Measurements from ENCODE around the gene AGT.
"Not testable (repeated sequence)": the region's sequence is repeated elsewhere in the genome, so short reads cannot be mapped to it uniquely, and the experiment has no call there.

AGT gene

DNA sequence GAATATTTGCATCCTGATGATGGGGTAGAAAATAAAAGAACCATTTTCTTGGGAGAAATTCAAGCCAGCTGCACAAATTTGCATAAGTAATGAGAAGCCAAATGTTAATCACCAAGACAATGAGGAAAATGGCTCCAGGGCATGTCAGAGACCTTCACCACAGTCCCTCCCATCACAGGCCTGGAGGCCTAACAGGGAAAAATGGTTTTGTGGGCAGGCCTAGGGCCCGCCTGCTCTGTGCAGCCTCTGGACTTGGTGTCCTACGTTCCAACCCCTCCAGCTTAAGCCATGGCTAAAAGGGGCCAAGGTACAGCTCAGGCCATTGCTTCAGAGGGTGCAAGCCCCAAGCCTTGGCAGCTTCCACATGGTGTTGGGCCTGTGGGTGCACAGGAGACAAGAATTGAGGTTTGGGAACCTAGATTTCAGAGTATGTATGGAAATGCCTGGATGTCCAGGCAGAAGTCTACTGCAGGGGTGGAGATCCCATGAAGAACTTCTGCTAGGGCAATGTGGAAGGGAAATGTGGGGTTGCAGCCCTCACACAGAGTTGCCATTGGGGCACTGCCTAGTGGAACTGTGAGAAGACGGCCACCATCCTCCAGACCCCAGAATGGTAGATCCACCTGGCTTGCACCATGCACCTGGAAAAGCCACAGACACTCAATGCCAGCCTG, 8.1 kb upstream of the AGT start:
- not testable (repeated sequence) for H3K4me3 ChIP-seq (ENCODE audit: low read length in 2 of 2); H3K36me3 ChIP-seq (ENCODE audit: control insufficient read depth in 2 of 2, insufficient read depth in 2 of 2, low read length in 2 of 2); H3K27me3 ChIP-seq (ENCODE audit: control insufficient read depth in 2 of 2, insufficient read depth in 2 of 2, low read length in 2 of 2); H3K4me1 ChIP-seq (ENCODE audit: control insufficient read depth in 2 of 2, insufficient read depth in 2 of 2, low read length in 2 of 2); H3K27ac ChIP-seq (ENCODE audit: low read depth in 2 of 2, low read length in 2 of 2); H3K9me3 ChIP-seq (ENCODE audit: control insufficient read depth in 2 of 2, low read length in 2 of 2); H3K9ac ChIP-seq (ENCODE audit: low read depth in 1 of 2, low read length in 2 of 2)

DNA sequence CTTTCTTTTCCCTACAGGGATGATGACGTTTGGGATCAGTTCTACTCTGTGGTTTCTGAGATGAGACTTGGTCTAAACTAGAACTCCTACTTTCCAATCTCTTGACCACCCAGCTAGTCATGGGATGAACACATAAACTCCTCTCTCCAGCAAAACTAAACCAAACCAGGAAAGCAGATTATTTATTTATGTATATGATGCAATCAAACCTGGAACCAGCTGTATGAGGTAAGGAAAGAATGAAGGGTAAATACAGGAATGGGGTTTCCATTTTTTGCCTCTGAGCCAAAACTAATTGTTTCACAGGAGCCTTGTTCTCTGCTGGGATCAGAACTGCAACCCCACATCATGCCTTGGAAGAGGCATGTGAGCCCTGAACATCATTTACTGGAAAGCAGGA, 3.3 kb upstream of the AGT start:
- H3K9ac ChIP-seq (ENCODE audit: low read depth in 1 of 2, low read length in 2 of 2): no peak overlapping the region
- H3K4me1 ChIP-seq (ENCODE audit: control insufficient read depth in 2 of 2, insufficient read depth in 2 of 2, low read length in 2 of 2): peaks cover 0 to 3% of the 10 kb centered on the region in 2 donors
- H3K9me3 ChIP-seq (ENCODE audit: control insufficient read depth in 2 of 2, low read length in 2 of 2): no peaks in the 10 kb centered on the region
- no peaks in the 10 kb centered on the region for H3K27me3 ChIP-seq (ENCODE audit: control insufficient read depth in 2 of 2, insufficient read depth in 2 of 2, low read length in 2 of 2)
- no peak overlapping the region for H3K4me3 ChIP-seq (ENCODE audit: low read length in 2 of 2)
- no peaks in the 10 kb centered on the region for H3K36me3 ChIP-seq (ENCODE audit: control insufficient read depth in 2 of 2, insufficient read depth in 2 of 2, low read length in 2 of 2)
- no peak overlapping the region for H3K27ac ChIP-seq (ENCODE audit: low read depth in 2 of 2, low read length in 2 of 2)

DNA sequence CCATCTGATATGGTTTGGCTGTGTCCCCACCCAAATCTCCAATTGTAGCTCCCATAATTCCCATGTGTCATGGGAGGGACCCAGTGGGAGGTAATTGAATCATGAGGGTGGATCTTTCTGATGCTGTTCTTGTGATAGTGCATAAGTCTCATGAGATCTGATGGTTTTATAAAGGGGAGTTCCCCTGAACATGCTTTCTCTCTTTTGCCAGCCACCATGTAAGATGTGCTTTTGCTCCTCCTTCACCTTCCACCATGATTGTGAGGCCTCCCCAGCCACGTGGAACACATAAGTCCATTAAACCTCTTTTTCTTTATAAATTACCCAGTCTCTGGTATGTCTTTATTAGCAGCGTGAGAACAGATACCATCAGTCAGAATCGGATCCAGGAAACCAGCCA, 2.5 kb upstream of the AGT start:
- not testable (repeated sequence) for H3K36me3 ChIP-seq (ENCODE audit: control insufficient read depth in 2 of 2, insufficient read depth in 2 of 2, low read length in 2 of 2); H3K27ac ChIP-seq (ENCODE audit: low read depth in 2 of 2, low read length in 2 of 2); H3K27me3 ChIP-seq (ENCODE audit: control insufficient read depth in 2 of 2, insufficient read depth in 2 of 2, low read length in 2 of 2); H3K9me3 ChIP-seq (ENCODE audit: control insufficient read depth in 2 of 2, low read length in 2 of 2); H3K4me3 ChIP-seq (ENCODE audit: low read length in 2 of 2); H3K4me1 ChIP-seq (ENCODE audit: control insufficient read depth in 2 of 2, insufficient read depth in 2 of 2, low read length in 2 of 2); H3K9ac ChIP-seq (ENCODE audit: low read depth in 1 of 2, low read length in 2 of 2)

DNA sequence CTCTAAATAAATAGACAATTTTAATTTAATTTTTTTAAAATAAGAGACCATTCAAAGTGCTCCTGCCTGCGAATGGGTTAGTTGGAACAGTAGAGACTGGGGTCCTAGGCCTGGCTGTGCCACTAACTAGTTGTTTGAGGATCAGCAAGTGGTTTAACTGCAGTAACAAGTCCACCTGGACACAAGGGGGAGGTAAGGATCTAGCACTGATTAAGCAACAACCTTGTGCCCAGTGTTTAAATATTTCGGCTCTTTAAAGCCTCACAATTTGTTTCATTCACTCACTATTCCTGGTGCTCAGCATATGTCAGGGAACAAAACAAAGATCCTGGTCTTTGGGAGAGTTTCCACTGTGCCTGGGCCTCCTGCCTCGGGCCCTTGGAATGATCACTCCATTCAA, 1.6 kb upstream of the AGT start:
- Histone ChIP-seq H3K4me1 (ENCODE audit: control insufficient read depth in 2 of 2, insufficient read depth in 2 of 2, low read length in 2 of 2) (peaks cover 0 to 3% of the 10 kb centered on the region in 2 donors), H3K9ac (ENCODE audit: low read depth in 1 of 2, low read length in 2 of 2) (no peak overlapping the region), H3K36me3 (ENCODE audit: control insufficient read depth in 2 of 2, insufficient read depth in 2 of 2, low read length in 2 of 2) (no peaks in the 10 kb centered on the region), H3K4me3 (ENCODE audit: low read length in 2 of 2) (no peak overlapping the region), H3K27me3 (ENCODE audit: control insufficient read depth in 2 of 2, insufficient read depth in 2 of 2, low read length in 2 of 2) (no peaks in the 10 kb centered on the region), H3K27ac (ENCODE audit: low read depth in 2 of 2, low read length in 2 of 2) (no peak overlapping the region), H3K9me3 (ENCODE audit: control insufficient read depth in 2 of 2, low read length in 2 of 2) (no peaks in the 10 kb centered on the region)

DNA sequence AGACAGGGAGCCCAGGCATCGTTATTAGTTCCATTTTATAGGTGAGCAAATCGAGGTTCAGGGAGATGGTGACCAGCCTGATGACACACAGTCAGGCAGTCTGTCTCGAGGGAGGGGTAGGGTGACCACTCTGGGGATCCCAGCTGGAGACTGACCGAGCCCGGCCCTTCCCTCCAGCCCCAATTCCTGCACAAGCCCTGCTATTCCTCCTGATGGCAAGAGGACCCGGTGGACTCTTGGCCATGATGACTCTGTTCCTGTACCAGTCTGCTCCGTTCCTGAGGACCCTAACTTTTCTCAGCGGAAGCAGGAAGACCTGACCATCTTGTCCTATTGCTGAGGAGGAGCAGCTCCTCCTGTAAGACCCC, 391 bp downstream of the AGT start:
- Histone ChIP-seq H3K4me1 (ENCODE audit: control insufficient read depth in 2 of 2, insufficient read depth in 2 of 2, low read length in 2 of 2) (peaks cover 5 to 7% of the 10 kb centered on the region in 2 donors), H3K36me3 (ENCODE audit: control insufficient read depth in 2 of 2, insufficient read depth in 2 of 2, low read length in 2 of 2) (no peaks in the 10 kb centered on the region), H3K27me3 (ENCODE audit: control insufficient read depth in 2 of 2, insufficient read depth in 2 of 2, low read length in 2 of 2) (no peaks in the 10 kb centered on the region), H3K4me3 (ENCODE audit: low read length in 2 of 2) (peak overlapping the region in 1 of 2 donors; percentile 9), H3K9ac (ENCODE audit: low read depth in 1 of 2, low read length in 2 of 2) (peak overlapping the region in 1 of 2 donors; percentile 4), H3K27ac (ENCODE audit: low read depth in 2 of 2, low read length in 2 of 2) (no peak overlapping the region), H3K9me3 (ENCODE audit: control insufficient read depth in 2 of 2, low read length in 2 of 2) (no peaks in the 10 kb centered on the region)

DNA sequence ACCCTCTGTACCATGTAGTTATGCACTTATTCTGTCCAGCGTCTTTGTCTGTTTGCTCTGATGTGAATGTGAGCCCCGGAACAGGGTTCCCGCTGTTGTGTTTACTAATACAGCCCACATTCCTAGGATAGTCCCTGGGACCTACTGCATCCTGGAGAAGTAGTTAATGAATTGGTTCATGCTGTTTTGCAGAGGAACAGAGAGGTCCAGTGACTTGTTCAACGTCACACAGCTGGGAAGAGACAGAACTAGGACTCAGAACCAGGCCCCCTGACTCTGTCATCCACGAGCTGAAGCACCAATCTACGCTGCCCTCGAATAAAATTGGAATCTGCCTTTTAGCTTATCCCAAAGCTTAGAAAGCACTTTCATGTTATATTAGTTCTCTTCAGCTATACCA, 784 bp downstream of the AGT start:
- Histone ChIP-seq H3K9me3 (ENCODE audit: control insufficient read depth in 2 of 2, low read length in 2 of 2) (no peaks in the 10 kb centered on the region), H3K27ac (ENCODE audit: low read depth in 2 of 2, low read length in 2 of 2) (no peak overlapping the region), H3K4me3 (ENCODE audit: low read length in 2 of 2) (no peak overlapping the region), H3K27me3 (ENCODE audit: control insufficient read depth in 2 of 2, insufficient read depth in 2 of 2, low read length in 2 of 2) (no peaks in the 10 kb centered on the region), H3K4me1 (ENCODE audit: control insufficient read depth in 2 of 2, insufficient read depth in 2 of 2, low read length in 2 of 2) (peaks cover 9 to 10% of the 10 kb centered on the region in 2 donors), H3K36me3 (ENCODE audit: control insufficient read depth in 2 of 2, insufficient read depth in 2 of 2, low read length in 2 of 2) (no peaks in the 10 kb centered on the region), H3K9ac (ENCODE audit: low read depth in 1 of 2, low read length in 2 of 2) (no peak overlapping the region)

DNA sequence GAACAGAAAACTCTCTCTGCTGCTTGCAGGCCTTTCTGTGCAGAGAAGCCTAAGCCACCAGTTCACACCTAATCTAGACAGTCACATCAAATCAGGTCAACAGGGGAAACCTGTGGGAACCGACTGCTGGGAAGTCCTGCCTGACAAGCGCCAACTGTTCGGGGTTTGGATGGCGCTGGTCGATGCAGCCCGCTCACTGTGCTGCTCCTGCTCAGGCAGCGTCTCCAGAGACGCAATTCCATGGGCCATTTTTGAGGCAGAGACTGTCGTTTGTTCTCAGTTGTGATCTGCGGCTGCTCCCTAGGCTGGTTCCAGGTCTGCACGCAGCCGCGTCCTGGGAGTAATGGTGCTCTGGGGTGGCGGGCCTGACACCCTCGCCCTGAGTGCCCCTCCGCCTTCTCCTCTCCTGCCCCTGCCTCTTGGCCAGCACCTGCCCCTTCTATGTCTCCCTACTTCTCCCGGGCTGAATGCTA, 1.4 kb downstream of the AGT start:
- no peaks in the 10 kb centered on the region for H3K9me3 ChIP-seq (ENCODE audit: control insufficient read depth in 2 of 2, low read length in 2 of 2)
- H3K4me3 ChIP-seq (ENCODE audit: low read length in 2 of 2): no peak overlapping the region
- H3K9ac ChIP-seq (ENCODE audit: low read depth in 1 of 2, low read length in 2 of 2): no peak overlapping the region
- no peaks in the 10 kb centered on the region for H3K27me3 ChIP-seq (ENCODE audit: control insufficient read depth in 2 of 2, insufficient read depth in 2 of 2, low read length in 2 of 2)
- peaks cover 14% of the 10 kb centered on the region in 2 donors for H3K4me1 ChIP-seq (ENCODE audit: control insufficient read depth in 2 of 2, insufficient read depth in 2 of 2, low read length in 2 of 2)
- no peaks in the 10 kb centered on the region for H3K36me3 ChIP-seq (ENCODE audit: control insufficient read depth in 2 of 2, insufficient read depth in 2 of 2, low read length in 2 of 2)
- no peak overlapping the region for H3K27ac ChIP-seq (ENCODE audit: low read depth in 2 of 2, low read length in 2 of 2)

DNA sequence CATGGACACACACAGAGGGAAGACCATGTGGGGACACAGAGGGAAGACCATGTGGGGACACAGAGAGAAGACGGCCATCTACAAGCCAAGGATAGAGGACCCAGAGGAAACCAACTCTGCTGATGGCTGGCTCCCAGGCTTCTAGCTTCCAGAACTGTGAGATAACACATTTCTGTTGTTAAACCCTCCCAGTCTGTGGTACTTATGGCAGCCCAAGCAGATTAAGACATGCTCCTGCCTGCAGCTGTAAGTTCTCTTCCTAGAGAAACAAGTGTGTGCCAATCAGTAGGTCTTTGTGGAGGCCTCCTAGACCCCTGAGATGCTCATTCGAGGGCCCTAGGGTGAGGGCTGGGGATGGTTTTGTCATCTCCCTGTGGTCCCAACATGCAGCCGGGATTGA, 2.7 kb downstream of the AGT start:
- Histone ChIP-seq H3K4me3 (ENCODE audit: low read length in 2 of 2) (no peak overlapping the region), H3K36me3 (ENCODE audit: control insufficient read depth in 2 of 2, insufficient read depth in 2 of 2, low read length in 2 of 2) (no peaks in the 10 kb centered on the region), H3K9me3 (ENCODE audit: control insufficient read depth in 2 of 2, low read length in 2 of 2) (no peaks in the 10 kb centered on the region), H3K4me1 (ENCODE audit: control insufficient read depth in 2 of 2, insufficient read depth in 2 of 2, low read length in 2 of 2) (peaks cover 14% of the 10 kb centered on the region in 2 donors), H3K27me3 (ENCODE audit: control insufficient read depth in 2 of 2, insufficient read depth in 2 of 2, low read length in 2 of 2) (no peaks in the 10 kb centered on the region), H3K27ac (ENCODE audit: low read depth in 2 of 2, low read length in 2 of 2) (no peak overlapping the region), H3K9ac (ENCODE audit: low read depth in 1 of 2, low read length in 2 of 2) (no peak overlapping the region)

DNA sequence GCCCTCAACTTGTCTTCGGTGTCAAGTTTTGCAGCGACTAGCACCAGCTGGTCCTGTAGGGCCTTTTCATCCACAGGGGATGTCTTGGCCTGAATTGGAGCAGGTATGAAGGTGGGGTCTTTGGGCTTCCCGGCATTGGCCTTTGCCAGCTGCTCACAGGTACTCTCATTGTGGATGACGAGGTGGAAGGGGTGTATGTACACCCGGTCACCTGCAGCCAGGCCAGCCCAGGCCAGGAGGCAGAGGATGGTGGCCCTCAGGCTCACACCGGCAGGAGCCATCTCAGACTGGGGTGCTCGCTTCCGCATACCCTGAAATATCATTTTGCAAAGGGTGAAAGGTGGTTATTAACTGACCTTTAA, 3.4 kb downstream of the AGT start:
- Histone ChIP-seq H3K9me3 (ENCODE audit: control insufficient read depth in 2 of 2, low read length in 2 of 2) (no peaks in the 10 kb centered on the region), H3K36me3 (ENCODE audit: control insufficient read depth in 2 of 2, insufficient read depth in 2 of 2, low read length in 2 of 2) (no peaks in the 10 kb centered on the region), H3K4me3 (ENCODE audit: low read length in 2 of 2) (no peak overlapping the region), H3K27me3 (ENCODE audit: control insufficient read depth in 2 of 2, insufficient read depth in 2 of 2, low read length in 2 of 2) (no peaks in the 10 kb centered on the region), H3K27ac (ENCODE audit: low read depth in 2 of 2, low read length in 2 of 2) (no peak overlapping the region), H3K9ac (ENCODE audit: low read depth in 1 of 2, low read length in 2 of 2) (no peak overlapping the region), H3K4me1 (ENCODE audit: control insufficient read depth in 2 of 2, insufficient read depth in 2 of 2, low read length in 2 of 2) (peaks cover 17 to 20% of the 10 kb centered on the region in 2 donors)

DNA sequence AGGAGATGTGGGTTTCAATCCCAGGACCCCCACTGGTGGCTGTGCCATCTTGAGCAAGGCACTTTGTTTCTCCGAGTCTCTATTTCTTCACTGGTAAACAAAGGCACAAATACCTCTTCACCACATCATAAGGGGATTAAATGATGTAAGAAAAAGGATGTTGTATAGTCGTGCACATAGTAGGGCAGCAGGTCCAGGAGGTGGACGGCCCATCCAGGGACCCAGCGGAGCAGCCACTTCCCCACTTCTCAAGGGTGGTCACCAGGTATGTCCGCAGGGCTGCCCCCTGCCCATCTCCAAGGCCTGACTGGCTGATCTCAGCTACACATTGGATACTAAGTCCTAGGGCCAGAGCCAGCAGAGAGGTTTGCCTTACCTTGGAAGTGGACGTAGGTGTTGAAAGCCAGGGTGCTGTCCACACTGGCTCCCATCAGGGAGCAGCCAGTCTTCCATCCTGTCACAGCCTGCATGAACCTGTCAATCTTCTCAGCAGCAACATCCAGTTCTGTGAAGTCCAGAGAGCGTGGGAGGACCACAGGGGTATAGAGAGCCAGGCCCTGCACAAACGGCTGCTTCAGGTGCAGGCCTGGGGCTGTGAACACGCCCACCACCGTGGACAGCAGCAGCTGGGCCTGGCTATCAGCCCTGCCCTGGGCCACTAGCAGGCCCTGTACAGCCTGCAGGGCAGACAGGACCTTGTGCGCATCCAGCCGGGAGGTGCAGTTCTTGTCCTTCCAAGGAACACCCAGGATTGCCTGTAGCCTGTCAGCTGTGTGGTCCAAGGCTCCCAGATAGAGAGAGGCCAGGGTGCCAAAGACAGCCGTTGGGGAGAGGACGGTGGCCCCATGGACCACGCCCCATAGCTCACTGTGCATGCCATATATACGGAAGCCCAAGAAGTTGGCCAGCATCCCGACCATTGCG, 4.0 kb downstream of the AGT start:
- Histone ChIP-seq H3K36me3 (ENCODE audit: control insufficient read depth in 2 of 2, insufficient read depth in 2 of 2, low read length in 2 of 2) (no peaks in the 10 kb centered on the region), H3K4me1 (ENCODE audit: control insufficient read depth in 2 of 2, insufficient read depth in 2 of 2, low read length in 2 of 2) (peaks cover 23 to 27% of the 10 kb centered on the region in 2 donors)

More for the DNA sequence above, 4.0 kb downstream of the AGT start:
- Histone ChIP-seq H3K9me3 (ENCODE audit: control insufficient read depth in 2 of 2, low read length in 2 of 2) (no peaks in the 10 kb centered on the region), H3K27me3 (ENCODE audit: control insufficient read depth in 2 of 2, insufficient read depth in 2 of 2, low read length in 2 of 2) (no peaks in the 10 kb centered on the region), H3K27ac (ENCODE audit: low read depth in 2 of 2, low read length in 2 of 2) (no peak overlapping the region), H3K9ac (ENCODE audit: low read depth in 1 of 2, low read length in 2 of 2) (no peak overlapping the region), H3K4me3 (ENCODE audit: low read length in 2 of 2) (no peak overlapping the region)
